Spleen (tissue), 11 donors: ENCODE data around the gene NPPB. TPM values are rescaled to one million over a fixed set of nuclear protein-coding genes. Genes with fewer than 3 reads are reported as not detected.

Experiments used
- DNase-seq: peaks from one replicate; pipeline ENCODE4 v3.0.0-alpha.2; 2020
- H3K27ac ChIP-seq, 8 donors: fragments of 200-600 bp; sonication (generic) in 7 of 8; 1 replicate in 4 of 8; 2 replicates in 4 of 8; pipeline versions ENCODE4 v1.5.0 to v1.8.0; 2016 to 2021; ENCODE audit warnings: inconsistent platforms in 4 of 8, mild to moderate bottlenecking in 4 of 8, moderate library complexity in 1 of 8
- H3K27me3 ChIP-seq, 7 donors: fragments of 200-600 bp; sonication (generic) in 6 of 7; replicated peaks in 1 of 7; 1 replicate in 4 of 7; 2 replicates in 3 of 7; pipeline versions ENCODE4 v1.5.0 to v1.8.0; 2016 to 2021; ENCODE audit warnings: inconsistent platforms in 3 of 7, mild to moderate bottlenecking in 1 of 7
- H3K36me3 ChIP-seq, 6 donors: fragments of 200-600 bp; sonication (generic) in 5 of 6; 1 replicate in 4 of 6; 2 replicates in 2 of 6; pipeline versions ENCODE4 v1.5.0 to v1.8.0; 2016 to 2021; ENCODE audit warnings: inconsistent platforms in 2 of 6
- H3K4me1 ChIP-seq, 6 donors: fragments of 200-600 bp; sonication (generic) in 5 of 6; 1 replicate in 3 of 6; 2 replicates in 3 of 6; pipeline versions ENCODE4 v1.5.0 to v1.8.0; 2016 to 2021; ENCODE audit warnings: inconsistent platforms in 3 of 6
- H3K4me3 ChIP-seq, 8 donors: fragments of 200-600 bp; sonication (generic) in 7 of 8; 1 replicate in 4 of 8; 2 replicates in 4 of 8; pipeline versions ENCODE4 v1.5.0 to v1.8.0; 2016 to 2021; ENCODE audit warnings: inconsistent platforms in 4 of 8, mild to moderate bottlenecking in 4 of 8, moderate library complexity in 2 of 8
- H3K9me3 ChIP-seq, 8 donors: fragments of 200-600 bp; sonication (generic) in 7 of 8; 1 replicate in 4 of 8; 2 replicates in 4 of 8; pipeline versions ENCODE4 v1.5.0 to v1.8.0; 2016 to 2021; ENCODE audit warnings: inconsistent platforms in 4 of 8
- POLR2A ChIP-seq, 3 donors: fragments of 450-650 bp; IDR thresholded peaks; one replicate each; pipeline ENCODE4 v1.5.1; 2017; ENCODE audit warnings: antibody characterized with exemption in 3 of 3, mild to moderate bottlenecking in 1 of 3
- POLR2AphosphoS5 ChIP-seq, 3 donors: sonication (generic); formaldehyde crosslinking; IDR thresholded peaks; one replicate each; pipeline ENCODE4 v1.5.1; 2017; ENCODE audit warnings: antibody characterized with exemption in 3 of 3
- WGBS, 5 donors: extraction: QIAGEN DNeasy Blood & Tissue Kit in 3 of 5; methylation state at CpG; one replicate each; pipeline versions ENCODE4 v1.1.5 to v1.1.7; 2013 to 2018; 5-methylcytosine and 5-hydroxymethylcytosine counted together
- intact Hi-C: fragments of 100-400 bp; cut with DNase I; formaldehyde crosslinking; loops from one replicate; pipeline ENCODE4 v1.15.0; 2023; ENCODE audit warnings: low total_unique reads
- polyA plus RNA-seq, 3 donors: library from polyadenylated mRNA; stranded (reverse); fragments of 200-250 nt; gene quantifications; one replicate each; pipeline ENCODE4 v1.2.1, GENCODE V29; 2013
- total RNA-seq, 7 donors: library from RNA; depleted of rRNA in 3 of 7; stranded (reverse); fragments of >200 nt in 3 of 7; fragmentation: NEBNext Ultra II Directional in 4 of 7; extraction: Animal tissue kit (Norgen Biotek cat#: 25700) in 4 of 7; gene quantifications; one replicate each; pipeline versions ENCODE4 v1.1.0 to v1.2.1, GENCODE V29; 2016 to 2021
- TF ChIP-seq, protein P1 (sequence below), 11 experiments: fragments of 200-600 bp in 7 of 11; fragments of 450-650 bp in 4 of 11; sonication (generic) in 4 of 11; IDR thresholded peaks in 8 of 11; conservative IDR thresholded peaks in 3 of 11; 1 replicate in 7 of 11; 2 replicates in 4 of 11; pipeline versions ENCODE4 v1.4.0 to v1.8.0; 2016 to 2021; ENCODE audit warnings: antibody characterized with exemption in 11 of 11, inconsistent platforms in 4 of 11, mild to moderate bottlenecking in 1 of 11
- donor health status: healthy with polysubstance abuse.
- donor health status: DM: no; HTN: no; CAD: no; lungs with moderate emphysema.
- donor health status: DM: no; HTN: no; CAD: no.
- donor health status: Bipolar disorder and iron deficiency.
- donor health status: healthy.
- donor health status: DM: no; HTN: no; CAD: no.
- donor health status: DM: yes; HTN: yes; CAD: no.

NPPB gene
- total and polyA plus RNA-seq, 10 donors: 0.38 to 0.80 (median 0.57) TPM; not detected in 7

DNA sequence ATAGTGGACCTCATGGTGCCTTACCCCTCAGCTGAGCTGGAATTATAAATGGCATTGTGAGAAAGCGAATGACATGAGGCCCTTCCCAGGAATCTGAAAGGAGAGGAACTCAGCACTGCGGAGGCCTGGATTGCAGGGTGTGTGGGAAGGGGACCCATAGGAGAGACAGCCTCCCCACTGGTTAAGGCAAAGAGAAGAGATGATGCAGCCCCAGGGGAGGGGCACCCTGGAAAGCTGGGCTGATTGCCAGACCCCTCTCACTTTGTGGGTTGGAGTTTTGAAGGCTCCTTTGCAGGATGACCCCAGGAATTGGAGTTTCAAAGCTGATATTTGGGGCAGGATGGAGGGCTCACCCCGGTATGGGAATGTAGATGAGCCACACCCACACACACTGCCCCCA, 2.0 kb downstream of the NPPB start:
- Histone ChIP-seq H3K27me3 (peaks cover 0 to 82% (median 38%) of the 10 kb centered on the region in 7 donors), H3K27ac (no peak overlapping the region), H3K36me3 (no peaks in the 10 kb centered on the region), H3K4me3 (no peak overlapping the region), H3K4me1 (peaks cover 0 to 6% (median 4%) of the 10 kb centered on the region in 6 donors), H3K9me3 (no peaks in the 10 kb centered on the region)
- intact Hi-C loops: no loop called here
- no peak for DNase-seq
- TF ChIP-seq POLR2AphosphoS5 (IDR thresholded peaks at IDR 0.05) (no peak), POLR2A (IDR thresholded peaks at IDR 0.05) (no peak)
- TF ChIP-seq, protein P1, sequence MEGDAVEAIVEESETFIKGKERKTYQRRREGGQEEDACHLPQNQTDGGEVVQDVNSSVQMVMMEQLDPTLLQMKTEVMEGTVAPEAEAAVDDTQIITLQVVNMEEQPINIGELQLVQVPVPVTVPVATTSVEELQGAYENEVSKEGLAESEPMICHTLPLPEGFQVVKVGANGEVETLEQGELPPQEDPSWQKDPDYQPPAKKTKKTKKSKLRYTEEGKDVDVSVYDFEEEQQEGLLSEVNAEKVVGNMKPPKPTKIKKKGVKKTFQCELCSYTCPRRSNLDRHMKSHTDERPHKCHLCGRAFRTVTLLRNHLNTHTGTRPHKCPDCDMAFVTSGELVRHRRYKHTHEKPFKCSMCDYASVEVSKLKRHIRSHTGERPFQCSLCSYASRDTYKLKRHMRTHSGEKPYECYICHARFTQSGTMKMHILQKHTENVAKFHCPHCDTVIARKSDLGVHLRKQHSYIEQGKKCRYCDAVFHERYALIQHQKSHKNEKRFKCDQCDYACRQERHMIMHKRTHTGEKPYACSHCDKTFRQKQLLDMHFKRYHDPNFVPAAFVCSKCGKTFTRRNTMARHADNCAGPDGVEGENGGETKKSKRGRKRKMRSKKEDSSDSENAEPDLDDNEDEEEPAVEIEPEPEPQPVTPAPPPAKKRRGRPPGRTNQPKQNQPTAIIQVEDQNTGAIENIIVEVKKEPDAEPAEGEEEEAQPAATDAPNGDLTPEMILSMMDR (IDR thresholded peaks at IDR 0.05 in 8 of 11, conservative IDR thresholded peaks at IDR 0.05 in 3 of 11): no peak
- WGBS, 5 donors: 47 to 59% (median 52%) methylated on average over 3 of the region's 3 CpGs

DNA sequence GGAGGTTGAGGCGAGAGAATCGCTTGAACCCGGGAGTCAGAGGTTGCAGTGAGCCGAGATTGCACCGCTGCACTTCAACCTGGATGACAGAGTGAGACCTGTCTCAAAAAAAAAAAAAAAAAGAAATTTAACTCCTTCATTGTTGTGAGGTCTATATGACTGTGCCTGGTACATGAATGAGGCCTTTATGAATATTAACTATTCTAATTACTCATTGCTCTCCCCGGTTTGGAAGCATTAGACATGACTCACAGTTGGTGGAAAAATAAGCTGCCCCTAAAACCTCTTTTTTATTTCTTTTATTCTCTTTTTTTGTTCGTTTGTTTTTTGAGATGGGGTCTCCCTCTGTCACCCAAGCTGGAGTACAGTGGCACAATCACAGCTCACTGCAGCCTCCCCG, 3.3 kb downstream of the NPPB start:
- H3K9me3 ChIP-seq: no peaks in the 10 kb centered on the region
- WGBS, 5 donors: 67 to 77% (median 74%) methylated on average over 8 of the region's 8 CpGs
- H3K27me3 ChIP-seq: peaks cover 0 to 70% (median 35%) of the 10 kb centered on the region in 7 donors
- no peak for DNase-seq
- H3K4me3 ChIP-seq: no peak overlapping the region
- H3K4me1 ChIP-seq: peaks cover 0 to 6% (median 4%) of the 10 kb centered on the region in 6 donors
- H3K36me3 ChIP-seq: no peaks in the 10 kb centered on the region
- no peak overlapping the region for H3K27ac ChIP-seq
- intact Hi-C loops: no loop called here
- TF ChIP-seq, protein P1 (IDR thresholded peaks at IDR 0.05 in 8 of 11, conservative IDR thresholded peaks at IDR 0.05 in 3 of 11): no peak
- TF ChIP-seq POLR2AphosphoS5 (IDR thresholded peaks at IDR 0.05): no peak
- no peak for TF ChIP-seq POLR2A (IDR thresholded peaks at IDR 0.05)

DNA sequence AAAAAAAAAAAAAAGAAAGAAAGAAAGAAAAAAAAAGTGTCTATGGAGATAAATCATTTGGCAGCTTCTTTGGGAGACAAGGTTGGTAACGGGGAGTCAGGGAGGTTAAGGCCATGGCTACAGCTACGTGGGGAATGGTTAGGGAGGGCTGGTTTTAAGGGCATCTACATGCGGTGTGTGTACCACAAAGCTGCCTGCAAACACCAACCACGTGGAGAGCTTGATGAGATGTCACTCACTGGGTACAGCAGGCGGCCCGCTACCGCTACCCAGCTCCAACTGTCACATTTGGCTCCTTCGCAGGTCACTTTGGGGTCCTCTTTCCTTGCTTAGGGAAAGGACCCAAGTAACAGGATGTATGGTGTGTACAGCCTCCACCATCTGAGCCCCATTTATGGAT, 4.2 kb downstream of the NPPB start:
- Histone ChIP-seq H3K9me3 (no peaks in the 10 kb centered on the region), H3K27me3 (peaks cover 0 to 61% (median 30%) of the 10 kb centered on the region in 7 donors), H3K36me3 (no peaks in the 10 kb centered on the region), H3K27ac (no peak overlapping the region), H3K4me1 (peaks cover 0 to 6% (median 4%) of the 10 kb centered on the region in 6 donors), H3K4me3 (no peak overlapping the region)
- no peak for TF ChIP-seq POLR2AphosphoS5 (IDR thresholded peaks at IDR 0.05)
- TF ChIP-seq POLR2A (IDR thresholded peaks at IDR 0.05): no peak
- TF ChIP-seq, protein P1 (IDR thresholded peaks at IDR 0.05 in 8 of 11, conservative IDR thresholded peaks at IDR 0.05 in 3 of 11): no peak
- intact Hi-C loops: no loop called here
- WGBS, 5 donors: 43 to 56% (median 47%) methylated on average over 8 of the region's 8 CpGs
- DNase-seq: no peak

DNA sequence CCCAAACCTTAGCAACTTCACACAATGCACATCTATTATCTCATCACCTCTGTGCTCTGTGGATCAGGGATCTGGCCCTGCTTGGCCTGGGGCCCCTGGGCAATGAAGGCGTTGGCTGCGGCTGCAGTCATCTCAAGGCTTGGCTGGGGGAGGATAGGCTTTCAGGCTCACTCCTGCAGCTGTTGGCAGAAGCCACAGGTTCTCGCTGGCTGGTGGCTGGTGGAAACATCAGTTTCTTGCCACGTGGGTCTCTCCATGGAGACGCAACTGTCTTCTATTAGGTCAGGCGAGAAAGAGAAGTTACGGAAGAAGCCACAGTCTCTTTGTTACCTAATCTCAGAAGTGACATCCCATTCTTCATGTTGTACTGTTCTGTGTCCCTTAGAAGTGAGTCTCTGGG, 7.6 kb downstream of the NPPB start:
- intact Hi-C loops: no loop called here
- TF ChIP-seq, protein P1 (IDR thresholded peaks at IDR 0.05 in 8 of 11, conservative IDR thresholded peaks at IDR 0.05 in 3 of 11): no peak
- TF ChIP-seq POLR2A (IDR thresholded peaks at IDR 0.05) (no peak), POLR2AphosphoS5 (IDR thresholded peaks at IDR 0.05) (no peak)
- WGBS, 5 donors: 44 to 68% (median 56%) methylated on average over 7 of the region's 7 CpGs
- no peak overlapping the region for H3K27ac ChIP-seq
- peaks cover 0 to 27% (median under 1%) of the 10 kb centered on the region in 7 donors for H3K27me3 ChIP-seq
- no peak for DNase-seq
- H3K4me1 ChIP-seq: no peaks in the 10 kb centered on the region
- H3K4me3 ChIP-seq: no peak overlapping the region
- no peaks in the 10 kb centered on the region for H3K9me3 ChIP-seq
- H3K36me3 ChIP-seq: peaks cover 0 to 16% (median 0%) of the 10 kb centered on the region in 6 donors
